Inflammatory macrophage (primary cell): ENCODE measurements around the gene EXOC3L4.
"Not testable (repeated sequence)": the region's sequence is repeated elsewhere in the genome, so short reads cannot be mapped to it uniquely, and the experiment has no call there.

Source experiments
- DNase-seq, 2 donors: peaks; one replicate each; pipeline ENCODE4 v3.0.0-alpha.2; 2020 to 2022
- total RNA-seq, 18 experiments: gene quantifications; one replicate each; lab custom pipeline; 2026; ENCODE audit warnings: mixed read lengths in 6 of 18, inconsistent platforms in 2 of 18; lab: John Stamatoyannopoulos, UW

Gene EXOC3L4
- total RNA-seq, result 0 to 3.6 (median 0.11) reads per million in 18 experiments

DNA sequence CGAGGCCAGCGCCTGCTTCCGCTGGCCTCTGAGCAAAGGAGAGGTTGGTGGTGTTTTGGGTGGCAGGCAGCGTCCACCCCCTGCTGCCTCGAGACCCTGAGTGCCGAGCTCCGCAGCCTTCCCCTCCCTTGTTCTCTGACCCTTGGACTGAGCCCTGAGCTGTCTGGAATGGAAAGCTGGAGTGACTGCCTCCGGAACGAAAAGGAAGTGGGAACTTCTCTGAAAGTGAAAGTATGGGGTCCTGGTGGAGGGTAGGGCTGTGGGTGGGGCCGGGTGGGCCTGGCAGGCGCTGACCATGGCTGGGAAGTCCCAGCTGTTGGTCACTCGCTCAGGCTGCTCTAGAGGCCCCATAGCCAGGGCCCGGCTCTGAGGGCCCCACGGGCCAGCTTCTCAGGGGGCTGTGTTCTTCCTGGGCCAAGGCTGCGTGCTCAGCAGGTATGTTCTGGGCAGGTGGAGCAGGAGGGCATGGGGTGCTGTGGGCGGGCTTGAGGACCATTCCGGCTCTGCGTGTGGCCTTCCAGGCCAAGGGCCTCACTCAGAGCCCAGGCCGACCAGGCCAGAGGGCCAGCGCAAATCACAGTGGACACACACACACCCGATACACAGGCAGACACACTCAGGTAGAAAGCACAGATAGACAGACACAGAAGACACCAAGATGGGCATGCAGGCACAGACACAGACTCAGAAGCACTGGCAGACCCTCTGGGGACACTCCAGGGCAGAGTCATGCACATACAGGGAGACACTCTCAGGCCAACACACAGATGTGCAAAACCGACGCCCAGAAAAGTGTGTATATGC is at the start of gene EXOC3L4:
TSS of gene EXOC3L4 (plus strand) at position 320 of the 804 bp plus-strand sequence. CDS start 5,495 bp downstream, outside the sequence.
- DNase-seq, result no peak

DNA sequence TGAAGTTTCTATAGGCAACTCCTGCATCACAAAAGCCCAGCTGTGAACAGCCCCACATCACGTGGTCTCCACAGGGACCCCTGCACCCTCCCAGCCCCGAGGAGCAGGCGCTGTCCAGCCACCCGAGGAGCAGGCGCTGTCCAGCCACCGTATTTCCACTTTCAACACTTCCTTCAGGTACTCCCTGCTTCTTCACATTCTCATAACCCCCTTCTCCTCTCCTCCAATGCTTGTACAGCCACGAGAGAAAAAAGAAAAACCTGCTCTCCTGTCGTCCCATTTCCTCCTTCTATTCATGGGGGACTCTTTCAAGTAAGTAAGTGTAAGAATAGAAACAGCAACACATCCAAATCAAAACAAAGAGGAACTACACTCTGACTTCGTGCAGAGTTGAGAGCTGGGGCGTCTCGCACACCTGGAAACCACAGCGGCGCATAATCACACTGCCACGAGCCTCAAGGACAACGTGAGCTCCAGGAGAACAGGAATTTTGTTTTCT is 49.1 kb upstream of the EXOC3L4 start:
- DNase-seq, result no peak

DNA sequence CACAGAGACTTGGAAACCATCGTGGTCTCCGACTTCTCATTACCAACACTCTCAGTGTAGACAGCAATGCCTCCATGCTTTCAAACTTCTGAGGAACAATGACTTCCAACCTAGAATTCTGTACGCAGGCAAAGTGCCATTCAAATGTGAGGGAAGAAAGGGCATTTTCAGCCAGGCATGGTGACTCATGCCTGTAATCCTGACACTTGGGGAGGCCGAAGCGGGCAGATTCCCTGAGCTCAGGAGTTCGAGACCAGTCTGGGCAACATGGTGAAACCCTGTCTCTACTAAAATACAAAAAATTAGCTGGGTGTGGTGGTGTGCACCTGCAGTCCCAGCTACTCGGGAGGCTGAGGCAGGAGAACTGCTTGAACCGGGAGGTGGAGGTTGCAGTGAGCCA is 47.1 kb upstream of the EXOC3L4 start:
- not testable (repeated sequence) for DNase-seq

DNA sequence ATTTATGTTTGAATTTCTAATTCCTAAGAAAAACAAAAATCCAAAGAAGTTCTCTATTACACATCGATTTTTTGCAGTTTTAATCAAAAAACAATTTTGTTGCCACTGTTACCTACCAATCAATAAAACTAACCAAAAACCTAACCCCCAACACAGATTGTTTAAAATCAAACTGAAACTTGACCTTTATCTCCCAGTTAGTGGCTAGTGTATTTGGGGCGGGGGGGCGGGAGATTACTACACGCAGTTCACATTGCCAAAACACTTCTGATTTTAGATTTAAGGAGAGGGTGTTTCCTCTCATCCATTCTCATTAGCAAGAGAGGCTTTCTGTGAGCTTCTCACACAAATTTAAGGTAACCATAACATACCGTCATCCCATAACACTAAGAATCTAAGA is 43.6 kb upstream of the EXOC3L4 start:
- no peak for DNase-seq

DNA sequence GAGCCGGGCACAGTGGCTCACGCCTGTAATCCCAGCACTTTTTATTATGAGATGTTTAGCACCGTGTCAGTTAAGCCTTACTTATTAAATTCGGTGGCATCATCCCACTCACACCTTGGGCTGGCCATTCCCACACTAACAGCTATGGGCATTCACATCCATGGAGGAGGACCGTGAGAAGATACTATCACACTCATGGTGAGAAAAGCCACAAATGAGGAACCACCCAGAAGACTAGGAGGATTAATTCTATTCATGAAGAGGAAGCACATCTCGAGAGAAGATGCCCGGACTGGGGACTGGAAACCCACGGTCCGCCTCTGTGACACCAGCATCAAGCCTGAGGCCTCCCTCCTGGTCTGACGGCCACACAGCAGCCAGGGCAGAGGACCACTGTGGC is 42.1 kb upstream of the EXOC3L4 start:
- peak; percentile 80 to 86 for DNase-seq

DNA sequence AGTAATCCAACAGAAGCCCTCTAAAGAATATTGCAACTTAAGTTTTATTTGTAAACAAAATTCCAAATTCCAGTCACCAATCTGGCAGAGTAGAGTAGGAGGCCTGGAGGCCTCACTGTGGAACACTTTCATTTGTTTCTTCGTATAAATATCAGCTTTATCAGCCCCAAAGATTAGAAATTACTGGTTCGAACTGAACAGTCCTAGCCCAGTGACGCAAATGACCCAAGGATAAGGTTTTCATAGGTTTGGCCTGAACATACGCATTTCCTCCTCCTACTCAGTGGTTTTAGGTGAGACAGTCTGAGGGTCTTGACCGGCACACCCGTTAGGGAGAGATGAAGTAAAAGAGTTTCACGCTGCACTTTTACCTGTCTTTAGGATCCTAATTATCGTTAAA is 38.8 kb upstream of the EXOC3L4 start:
- DNase-seq, result no peak

DNA sequence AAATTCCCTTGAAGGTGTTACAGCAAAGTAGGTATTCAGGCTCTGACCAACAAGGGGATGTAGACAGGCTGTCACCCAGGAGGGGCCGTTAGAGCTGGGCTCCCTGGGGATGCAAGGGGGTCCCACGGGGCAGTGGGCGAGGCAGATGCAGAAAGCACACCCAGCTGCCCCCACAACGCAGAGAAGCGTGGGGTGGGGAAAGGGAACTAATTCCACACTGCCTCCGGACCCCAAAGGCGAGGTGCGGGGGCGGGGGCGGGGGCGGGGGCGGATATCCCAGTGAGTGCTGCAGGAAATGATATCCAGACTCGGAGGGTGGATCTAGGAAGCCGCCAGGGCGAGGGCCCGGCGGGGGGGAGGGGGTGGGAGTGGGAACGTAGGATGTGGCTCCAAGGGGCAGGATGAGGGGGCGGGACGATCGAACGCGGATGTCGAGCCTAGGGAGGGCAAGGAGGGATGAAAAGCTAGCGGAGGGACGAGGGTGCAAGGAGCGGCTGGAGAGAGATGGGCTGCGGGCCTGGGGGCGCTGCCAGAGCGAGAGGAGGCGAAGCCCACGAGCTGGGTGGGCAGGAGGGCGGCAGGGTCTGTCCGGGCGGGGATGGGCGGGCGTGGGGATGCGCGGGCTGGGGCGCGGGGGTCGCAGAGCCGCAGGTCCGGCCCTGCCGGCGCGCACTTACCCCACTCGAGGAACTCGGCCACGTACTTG is 38.0 kb upstream of the EXOC3L4 start:
- no peak for DNase-seq

DNA sequence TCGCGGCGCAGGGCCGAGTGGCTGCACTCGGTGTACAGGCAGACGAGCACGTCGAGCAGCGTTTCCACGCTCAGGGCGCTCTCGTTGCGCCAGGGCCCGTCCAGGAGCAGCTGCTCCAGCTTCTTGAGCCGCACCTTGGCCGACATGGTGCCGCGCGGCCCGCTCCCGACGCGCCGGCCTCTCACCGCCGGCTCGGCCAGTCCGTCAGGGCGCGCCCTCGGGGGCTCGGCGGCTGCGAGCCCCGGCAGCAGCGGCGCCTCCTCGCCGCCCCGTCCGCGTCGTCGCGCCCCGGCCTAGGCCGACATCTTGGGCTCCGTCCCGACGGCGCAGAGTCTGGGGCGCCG is 37.5 kb upstream of the EXOC3L4 start:
- DNase-seq, result peak in 1 of 2 donors; percentile 18

DNA sequence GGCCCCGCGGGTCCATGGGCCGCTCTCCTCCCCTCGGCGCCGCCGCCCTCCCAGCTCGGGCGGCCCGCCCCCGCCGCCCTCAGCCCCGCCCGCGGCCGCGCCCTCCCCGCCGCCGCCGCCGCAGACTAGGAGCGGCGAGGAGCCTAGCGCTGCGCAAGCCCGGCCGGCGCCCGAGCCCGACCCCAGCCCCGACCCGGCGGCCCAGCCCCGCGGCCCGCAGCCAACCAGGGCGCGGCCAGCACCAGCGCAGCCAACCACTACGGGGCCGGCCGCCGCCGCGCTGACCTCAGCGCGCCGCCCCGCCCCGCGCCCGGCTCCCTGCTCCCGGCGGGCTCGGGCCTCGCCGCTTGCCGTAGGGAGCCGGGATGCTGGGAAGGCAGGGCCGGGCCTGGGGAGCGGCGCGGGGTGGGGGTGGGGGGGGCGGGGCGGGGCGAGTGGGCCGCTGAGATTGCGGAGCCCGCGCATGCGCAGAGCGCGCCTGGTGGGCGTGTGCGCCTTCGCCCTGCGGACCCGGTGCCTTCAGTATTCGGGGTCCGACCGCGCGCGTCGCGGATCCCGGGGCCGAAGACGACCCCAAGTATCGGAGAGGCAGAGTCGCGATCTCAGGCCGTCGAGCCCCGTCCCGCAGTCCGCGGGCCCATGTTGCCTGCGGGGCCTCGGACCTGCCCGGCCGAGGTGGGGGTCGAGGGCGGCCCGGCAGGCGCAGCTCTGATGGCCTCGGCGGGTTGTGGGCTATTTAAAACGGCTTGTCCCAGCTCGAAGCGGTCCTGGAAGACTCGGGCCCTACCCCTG is 37.0 kb upstream of the EXOC3L4 start, which contains the start of gene CDC42BPB:
TSS of gene CDC42BPB (minus strand) at position 178 of the 792 bp plus-strand sequence. CDS start 376 bp downstream, outside the sequence.
- peak; percentile 85 to 95 for DNase-seq

DNA sequence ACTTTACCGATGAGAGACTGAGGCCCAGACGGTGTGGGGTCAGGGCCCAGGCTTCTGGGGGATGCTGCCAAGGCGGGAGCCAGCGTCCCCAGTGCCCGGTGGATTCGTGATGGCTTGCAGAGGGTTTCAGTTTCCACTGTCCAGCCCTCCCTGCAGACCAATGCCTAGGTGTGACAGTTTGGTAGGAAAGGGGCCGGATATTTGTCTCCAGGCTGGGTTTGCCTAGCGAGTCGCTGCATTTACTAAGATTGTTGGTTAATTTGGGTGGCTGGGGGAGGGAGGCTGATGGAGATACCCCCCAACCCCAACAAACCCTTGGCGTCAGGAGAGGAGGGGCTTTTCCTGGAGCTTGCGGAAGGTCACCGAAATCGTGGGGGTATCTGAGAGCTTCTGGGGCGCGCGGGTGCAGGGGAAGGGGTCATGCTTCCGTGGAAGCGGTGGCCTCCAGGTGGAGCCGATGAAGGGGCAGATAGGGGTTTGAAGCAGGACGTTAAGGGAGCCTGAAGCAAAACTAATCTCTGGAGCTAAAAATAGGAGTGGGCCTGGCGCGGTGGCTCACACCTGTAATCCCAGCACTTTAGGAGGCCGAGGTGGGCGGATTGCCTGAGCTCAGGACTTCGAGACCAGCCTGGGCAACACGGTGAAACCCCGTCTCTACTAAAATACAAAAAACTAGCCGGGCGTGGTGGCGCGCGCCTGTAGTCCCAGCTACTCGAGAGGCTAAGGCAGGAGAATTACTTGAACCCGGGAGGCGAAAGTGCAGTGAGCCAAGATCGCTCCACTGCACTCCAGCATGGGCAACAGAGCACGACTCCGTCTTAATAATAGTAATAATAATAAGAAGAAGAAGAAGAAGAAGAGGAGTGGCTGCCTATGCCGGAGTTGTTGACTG is 36.1 kb upstream of the EXOC3L4 start:
- DNase-seq, result no peak

DNA sequence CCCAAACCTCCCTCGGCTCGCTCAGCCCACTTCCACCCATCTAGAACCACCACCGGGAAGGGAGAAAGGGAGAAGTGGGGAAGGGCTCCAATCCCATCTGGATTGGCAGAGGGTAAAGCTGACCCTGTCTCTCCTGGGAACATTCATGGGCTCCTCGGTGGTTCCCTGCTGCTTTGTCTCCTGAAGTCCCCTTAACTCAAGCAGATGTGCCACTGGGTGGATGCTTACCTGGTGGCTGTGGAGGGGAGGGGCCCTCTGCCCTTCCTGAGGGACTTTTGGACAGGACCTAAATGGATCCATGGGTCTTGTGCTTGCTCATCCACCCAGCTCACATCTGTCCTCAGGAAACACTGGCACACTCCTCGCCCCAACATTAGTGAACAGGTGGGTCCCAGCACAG is 35.0 kb upstream of the EXOC3L4 start:
- no peak for DNase-seq

DNA sequence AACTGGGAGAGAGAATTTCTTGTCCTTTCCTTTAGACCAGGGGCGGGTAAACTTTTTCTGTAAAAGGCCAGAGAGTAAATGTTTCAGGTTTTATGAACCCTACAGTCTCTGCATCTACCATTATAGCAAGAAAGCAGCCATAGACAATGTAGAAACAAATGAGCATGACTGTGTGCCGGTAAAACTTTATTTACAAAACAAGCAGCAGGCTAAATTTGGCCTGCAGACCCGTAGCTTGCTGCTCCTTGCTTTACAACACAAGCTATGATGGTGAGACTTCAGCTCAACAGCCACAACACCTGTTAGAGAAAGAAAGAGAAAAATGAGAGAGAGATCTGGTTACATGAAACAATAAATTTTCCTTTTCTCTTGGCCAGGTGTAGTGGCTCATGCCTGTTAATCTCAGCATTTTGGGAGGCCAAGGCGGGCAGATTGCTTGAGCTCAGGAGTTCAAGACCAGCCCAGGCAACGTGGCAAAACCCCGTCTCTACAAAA is 33.0 kb upstream of the EXOC3L4 start:
- DNase-seq, result no peak

DNA sequence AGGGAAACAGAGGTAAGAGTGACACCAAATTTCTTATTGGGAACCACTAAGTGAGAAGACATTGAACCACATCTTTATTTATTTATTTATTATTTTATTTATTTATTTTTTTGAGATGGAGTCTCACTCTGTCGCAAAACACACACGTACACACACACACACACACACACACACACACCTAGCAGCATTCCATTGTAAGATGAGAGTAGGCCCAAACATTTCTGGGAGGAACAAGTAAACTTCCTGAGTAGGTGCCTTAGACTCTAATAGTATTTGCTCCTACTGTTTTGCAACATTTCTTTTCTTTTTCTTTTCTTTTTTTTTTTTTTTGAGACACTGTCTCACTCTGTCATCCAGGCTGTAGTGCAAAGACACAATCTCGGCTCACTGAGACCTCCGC is 30.1 kb upstream of the EXOC3L4 start:
- no peak for DNase-seq

DNA sequence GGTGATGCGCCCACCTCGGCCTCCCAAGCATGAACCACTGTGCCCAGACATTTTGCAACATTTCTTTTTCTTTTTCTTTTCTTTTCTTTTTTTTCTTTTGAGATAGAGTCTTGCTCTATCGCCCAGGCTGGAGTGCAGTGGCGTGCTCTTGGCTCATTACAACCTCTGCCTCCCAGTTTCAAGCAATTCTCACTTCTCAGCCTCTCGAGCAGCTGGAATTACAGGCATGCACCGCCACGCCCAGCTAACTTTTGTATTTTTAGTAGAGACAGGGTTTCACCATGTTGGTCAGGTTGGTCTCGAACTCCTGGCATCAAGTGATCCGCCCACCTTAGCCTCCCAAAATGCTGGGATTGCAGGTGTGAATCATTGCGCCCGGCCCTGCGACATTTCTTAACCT is 29.5 kb upstream of the EXOC3L4 start:
- DNase-seq, result no peak

DNA sequence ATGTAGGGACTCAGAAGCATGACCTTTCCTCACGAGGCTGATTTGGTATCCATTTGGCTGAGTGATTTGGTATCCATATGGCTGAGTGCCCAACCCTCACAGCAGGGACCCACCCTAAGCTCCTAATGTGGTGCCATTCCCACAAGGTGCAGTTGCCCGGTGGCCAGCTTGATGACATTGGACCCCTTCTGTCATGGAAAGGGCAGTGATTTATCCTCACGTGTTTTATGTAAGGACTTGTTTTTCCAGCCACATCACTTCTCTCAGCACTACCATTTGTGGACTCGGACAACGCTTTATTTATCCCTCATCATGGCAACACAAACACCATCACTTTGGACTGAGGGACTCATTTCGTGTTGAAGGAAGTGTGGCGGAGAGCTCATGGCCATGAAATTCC is 28.7 kb upstream of the EXOC3L4 start:
- DNase-seq, result no peak

DNA sequence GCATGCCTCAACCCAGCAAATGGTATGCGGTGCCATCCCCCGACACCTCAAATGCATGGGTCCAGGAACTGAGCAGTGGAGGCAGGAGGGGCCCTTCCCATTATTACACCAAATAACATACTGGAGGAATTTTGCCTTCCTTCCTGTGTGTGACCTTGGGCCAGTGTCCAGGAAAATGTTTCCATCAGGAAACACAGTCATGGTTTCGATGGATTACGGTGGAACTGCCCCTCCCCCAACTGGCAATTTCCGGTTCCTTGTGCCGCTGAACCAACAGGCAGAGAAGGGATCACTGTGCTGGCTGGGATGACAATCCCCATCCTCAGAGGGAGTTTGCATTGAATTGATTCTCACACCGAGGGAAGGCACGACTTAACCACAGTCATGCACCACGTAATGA is 28.1 kb upstream of the EXOC3L4 start:
- no peak for DNase-seq

DNA sequence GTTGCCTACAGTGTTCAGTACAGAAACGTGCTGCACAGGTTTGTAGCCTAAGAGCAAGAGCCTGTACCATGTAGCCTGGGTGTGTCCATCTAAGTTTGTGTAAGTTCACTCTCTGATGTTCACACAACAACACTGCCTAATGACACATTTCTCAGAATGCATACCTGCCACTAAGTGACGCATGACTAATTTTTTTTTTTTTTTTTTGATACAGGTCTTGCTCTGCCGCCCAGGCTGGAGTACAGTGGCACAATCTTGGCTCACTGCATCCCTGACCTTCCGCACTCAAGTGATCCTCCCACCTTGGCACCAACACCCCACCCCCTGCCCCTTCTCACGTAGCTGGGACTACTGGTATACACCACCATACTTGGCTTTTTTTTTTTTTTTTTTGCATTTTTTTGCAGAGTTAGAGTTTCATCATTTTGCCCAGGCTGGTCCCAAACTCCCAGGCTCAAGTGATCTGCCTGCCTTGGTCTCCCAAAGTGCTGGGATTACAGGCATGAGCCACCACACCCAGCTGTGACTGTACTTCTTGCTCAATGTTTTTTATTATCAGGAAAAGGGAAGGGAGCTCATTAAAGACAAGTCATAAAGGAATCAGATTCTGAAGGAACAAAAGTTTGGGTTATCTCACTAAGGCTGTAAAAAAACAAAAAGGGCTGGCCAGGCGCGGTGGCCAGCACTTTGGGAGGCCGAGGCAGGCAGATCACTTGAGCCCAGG is 27.1 kb upstream of the EXOC3L4 start:
- peak; percentile 50 to 56 for DNase-seq

DNA sequence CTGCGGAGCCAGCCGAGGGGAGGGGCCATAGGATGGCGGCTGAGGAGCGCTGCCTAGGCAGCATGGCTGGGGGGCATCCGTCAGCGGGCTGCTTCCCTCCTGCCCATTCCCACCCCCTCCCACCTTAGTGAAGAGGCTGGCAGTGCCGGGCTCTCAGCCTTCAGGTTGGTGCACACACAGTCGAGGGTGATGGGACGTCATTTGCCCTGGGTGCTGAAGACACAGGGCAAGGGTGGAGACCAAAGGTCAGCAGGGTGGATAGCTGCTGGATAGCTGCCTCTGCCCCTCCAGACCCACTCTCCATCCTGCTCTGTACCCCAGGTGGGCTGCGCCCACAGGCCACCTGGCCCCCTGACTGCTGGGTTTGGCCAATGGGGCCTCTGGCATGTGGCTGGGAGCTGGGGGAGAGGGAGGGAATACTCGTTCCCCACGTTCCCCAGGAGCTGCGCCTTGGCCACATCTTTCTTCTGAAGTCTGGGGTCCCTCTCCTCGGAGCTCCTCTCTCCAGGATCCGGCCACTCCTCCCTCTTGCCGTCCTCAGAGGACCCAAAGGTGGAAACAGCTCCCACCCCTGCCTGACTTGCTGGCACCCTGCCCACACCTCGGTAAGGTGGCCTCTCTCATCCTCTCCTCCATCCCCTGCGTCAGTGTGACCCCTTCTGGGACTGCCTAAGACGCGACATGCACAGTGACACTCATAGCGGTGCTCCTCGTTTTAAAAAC is 26.0 kb upstream of the EXOC3L4 start:
- DNase-seq, result no peak

DNA sequence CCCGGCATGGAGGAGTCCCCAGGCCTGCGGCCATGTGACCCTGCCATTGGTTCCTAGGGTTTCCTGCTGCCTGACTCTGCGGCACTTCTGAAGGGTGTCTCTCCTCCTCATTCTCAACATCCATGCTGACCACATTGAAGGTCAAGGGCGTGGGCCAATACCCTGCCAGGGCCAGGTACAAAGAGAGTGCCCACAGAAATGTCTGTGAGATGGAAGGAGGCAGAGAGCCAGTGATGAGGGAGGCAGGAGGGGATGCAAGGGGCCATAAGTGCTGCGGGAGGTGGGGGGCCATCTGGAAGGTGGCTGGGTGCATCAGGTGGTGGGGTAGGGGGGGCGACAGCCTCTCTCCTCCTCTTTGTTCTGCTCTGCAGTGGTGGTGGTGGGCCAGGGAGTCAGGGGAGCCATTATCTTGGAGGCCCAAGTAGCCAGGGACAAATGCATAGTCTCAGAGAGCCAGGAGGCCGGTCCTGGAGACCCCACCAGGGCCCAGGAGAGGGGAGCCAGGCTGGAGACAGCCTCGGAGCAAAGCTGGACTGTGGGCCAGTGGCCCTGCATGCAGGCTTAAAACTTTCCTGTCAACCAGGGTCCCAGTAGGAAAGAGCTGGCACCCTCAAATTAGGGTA is 24.2 kb upstream of the EXOC3L4 start:
- no peak for DNase-seq
